Neutrophil (primary cell): ENCODE results near the gene TYSND1.
"Not testable (repeated sequence)": the region's sequence is repeated elsewhere in the genome, so short reads cannot be mapped to it uniquely, and the experiment has no call there.

Experiments
- H3K27ac ChIP-seq: fragments of 200-600 bp; sonication (generic); 2 replicates; pipeline ENCODE4 v1.5.1; 2016; ENCODE audit warnings: mild to moderate bottlenecking, moderate library complexity
- H3K27me3 ChIP-seq: fragments of 200-600 bp; sonication (generic); 2 replicates; pipeline ENCODE4 v1.6.0; 2016; ENCODE audit warnings: mild to moderate bottlenecking
- H3K36me3 ChIP-seq: fragments of 200-600 bp; sonication (generic); 2 replicates; pipeline ENCODE4 v1.5.1; 2017
- H3K4me1 ChIP-seq, 2 experiments: fragments of 200-600 bp in 1 of 2; sonication (generic) in 1 of 2; 1 replicate in 1 of 2; 2 replicates in 1 of 2; pipeline versions ENCODE4 v1.5.1 to v1.6.1; 2013 to 2016; ENCODE audit warnings: low read depth in 1 of 2, low read length in 1 of 2, mild to moderate bottlenecking in 1 of 2, moderate library complexity in 1 of 2; ENCODE audit not compliant: control insufficient read depth in 1 of 2, insufficient read depth in 1 of 2
- H3K4me3 ChIP-seq, 2 experiments: fragments of 200-600 bp in 1 of 2; sonication (generic) in 1 of 2; 1 replicate in 1 of 2; 2 replicates in 1 of 2; pipeline ENCODE4 v1.5.1; 2013 to 2016; ENCODE audit warnings: low read depth in 1 of 2, low read length in 1 of 2, mild to moderate bottlenecking in 1 of 2, moderate library complexity in 1 of 2
- H3K9me3 ChIP-seq: fragments of 200-600 bp; sonication (generic); 2 replicates; pipeline ENCODE4 v1.5.1; 2016
- TF ChIP-seq, protein P1 (sequence below): fragments of 200-600 bp; sonication (generic); IDR thresholded peaks from 2 replicates; pipeline ENCODE4 v1.5.1; 2016; ENCODE audit warnings: antibody characterized with exemption

Gene TYSND1

DNA sequence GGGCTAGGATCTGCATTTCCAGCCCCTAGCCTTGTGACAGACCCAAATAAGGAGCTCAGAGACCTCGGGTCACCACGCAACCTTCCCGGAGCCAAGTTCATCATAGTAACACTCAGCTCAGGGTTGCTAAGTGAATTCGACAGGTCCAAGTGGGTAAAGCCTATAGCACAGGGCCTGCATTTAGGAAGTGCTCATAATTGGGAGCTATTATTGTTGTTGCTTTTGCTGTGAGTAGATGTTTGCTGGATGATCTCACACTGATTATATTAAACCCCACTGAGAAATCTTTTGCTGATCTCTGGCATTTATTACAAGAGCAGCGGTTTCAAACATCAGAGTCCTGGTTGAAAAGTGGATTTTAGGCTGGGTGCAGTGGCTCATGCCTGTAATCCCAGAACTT is 44.1 kb upstream of the TYSND1 start:
- Histone ChIP-seq H3K4me1 (peaks cover 13 to 17% of the 10 kb centered on the region in 2 experiments), H3K27me3 (no peaks in the 10 kb centered on the region), H3K9me3 (no peaks in the 10 kb centered on the region), H3K36me3 (no peaks in the 10 kb centered on the region), H3K27ac (no peak overlapping the region), H3K4me3 (no peak overlapping the region)
- TF ChIP-seq, protein P1, sequence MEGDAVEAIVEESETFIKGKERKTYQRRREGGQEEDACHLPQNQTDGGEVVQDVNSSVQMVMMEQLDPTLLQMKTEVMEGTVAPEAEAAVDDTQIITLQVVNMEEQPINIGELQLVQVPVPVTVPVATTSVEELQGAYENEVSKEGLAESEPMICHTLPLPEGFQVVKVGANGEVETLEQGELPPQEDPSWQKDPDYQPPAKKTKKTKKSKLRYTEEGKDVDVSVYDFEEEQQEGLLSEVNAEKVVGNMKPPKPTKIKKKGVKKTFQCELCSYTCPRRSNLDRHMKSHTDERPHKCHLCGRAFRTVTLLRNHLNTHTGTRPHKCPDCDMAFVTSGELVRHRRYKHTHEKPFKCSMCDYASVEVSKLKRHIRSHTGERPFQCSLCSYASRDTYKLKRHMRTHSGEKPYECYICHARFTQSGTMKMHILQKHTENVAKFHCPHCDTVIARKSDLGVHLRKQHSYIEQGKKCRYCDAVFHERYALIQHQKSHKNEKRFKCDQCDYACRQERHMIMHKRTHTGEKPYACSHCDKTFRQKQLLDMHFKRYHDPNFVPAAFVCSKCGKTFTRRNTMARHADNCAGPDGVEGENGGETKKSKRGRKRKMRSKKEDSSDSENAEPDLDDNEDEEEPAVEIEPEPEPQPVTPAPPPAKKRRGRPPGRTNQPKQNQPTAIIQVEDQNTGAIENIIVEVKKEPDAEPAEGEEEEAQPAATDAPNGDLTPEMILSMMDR: no peak

DNA sequence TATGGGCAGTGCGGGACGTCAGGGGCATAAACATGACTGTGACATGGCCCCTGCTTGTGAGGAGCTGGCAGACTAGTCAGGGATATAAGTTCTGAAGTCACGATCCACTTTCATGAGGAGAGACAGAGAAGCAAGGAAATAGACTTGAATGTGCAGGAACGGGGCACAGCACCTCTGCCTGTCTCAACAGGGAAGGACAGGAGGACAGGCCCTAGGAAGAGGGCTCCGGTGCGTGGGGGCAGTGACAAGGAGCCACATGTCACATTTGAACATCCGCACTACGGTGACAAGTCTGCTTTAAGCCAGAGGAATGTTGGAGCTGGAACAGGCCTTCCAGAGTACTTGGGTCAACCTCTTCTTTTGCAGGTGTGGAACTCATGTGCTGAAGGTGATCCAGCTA is 43.6 kb upstream of the TYSND1 start:
- TF ChIP-seq, protein P1: no peak
- H3K36me3 ChIP-seq: no peaks in the 10 kb centered on the region
- no peak overlapping the region for H3K4me3 ChIP-seq
- H3K4me1 ChIP-seq: peaks cover 13 to 17% of the 10 kb centered on the region in 2 experiments
- H3K9me3 ChIP-seq: no peaks in the 10 kb centered on the region
- H3K27me3 ChIP-seq: peaks cover under 1% of the 10 kb centered on the region
- H3K27ac ChIP-seq: no peak overlapping the region

DNA sequence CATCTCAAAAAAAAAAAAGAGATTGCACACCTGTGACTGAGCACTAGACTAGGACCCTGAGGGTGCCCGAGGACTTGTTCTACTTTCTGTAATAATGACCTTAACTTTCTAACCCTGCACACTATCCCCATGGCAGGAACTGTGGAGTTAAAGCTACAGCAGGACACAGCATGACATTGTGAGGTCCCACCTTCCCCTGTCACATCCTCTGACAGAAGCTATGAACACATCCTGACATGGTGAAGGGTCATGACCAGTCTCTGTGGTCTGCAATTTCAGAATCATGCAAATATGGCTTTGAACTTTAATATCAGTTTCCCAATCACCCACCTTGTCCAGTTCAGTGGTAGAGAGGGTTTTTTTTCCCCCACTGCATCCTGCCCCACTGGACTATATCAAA is 42.3 kb upstream of the TYSND1 start:
- Histone ChIP-seq H3K4me1 (peaks cover 13 to 17% of the 10 kb centered on the region in 2 experiments), H3K27me3 (peaks cover 12% of the 10 kb centered on the region), H3K4me3 (no peak overlapping the region), H3K27ac (no peak overlapping the region), H3K9me3 (no peaks in the 10 kb centered on the region), H3K36me3 (no peaks in the 10 kb centered on the region)
- TF ChIP-seq, protein P1: no peak

DNA sequence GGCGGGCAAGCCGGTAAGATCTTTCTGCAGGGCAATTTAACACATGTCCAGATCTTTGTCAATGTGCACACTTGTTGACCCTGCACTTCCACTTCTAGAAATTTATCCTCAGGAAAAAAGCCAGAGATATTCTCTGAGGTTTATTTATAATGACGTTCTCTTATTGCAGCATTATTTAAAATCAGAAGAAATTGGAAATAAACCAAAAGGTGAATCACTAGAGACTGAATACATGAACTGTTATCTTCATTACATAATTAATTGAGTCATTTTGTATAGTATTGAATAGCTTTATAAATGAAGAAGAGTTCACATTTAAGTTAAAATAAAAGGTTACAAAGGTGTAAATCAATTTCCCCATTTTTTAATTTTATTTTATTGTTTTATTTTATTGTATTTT is 40.1 kb upstream of the TYSND1 start:
- Histone ChIP-seq H3K4me1 (peaks cover 1 to 5% of the 10 kb centered on the region in 2 experiments), H3K36me3 (no peaks in the 10 kb centered on the region), H3K9me3 (no peaks in the 10 kb centered on the region), H3K4me3 (no peak overlapping the region), H3K27ac (no peak overlapping the region), H3K27me3 (peaks cover 25% of the 10 kb centered on the region)
- TF ChIP-seq, protein P1: no peak

DNA sequence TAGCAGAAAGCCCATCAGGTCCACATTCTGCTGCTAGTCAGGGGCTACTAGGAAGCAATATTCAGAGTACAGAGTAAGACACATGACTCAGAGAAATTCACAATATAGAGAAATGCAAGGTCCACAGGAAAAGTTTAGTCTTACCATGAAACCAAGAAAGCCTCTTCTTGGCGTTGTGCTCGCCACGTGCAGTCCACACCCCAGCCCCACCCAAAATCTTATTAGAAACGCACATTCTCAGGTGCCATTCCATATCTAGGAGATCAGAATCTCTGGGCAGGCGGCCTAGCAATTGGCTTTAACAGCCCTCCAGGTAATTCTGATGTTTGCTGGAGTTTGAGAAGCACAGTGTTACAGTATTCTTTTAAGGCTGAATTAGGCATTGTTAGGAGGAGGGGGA is 39.6 kb upstream of the TYSND1 start:
- TF ChIP-seq, protein P1: no peak
- Histone ChIP-seq H3K9me3 (no peaks in the 10 kb centered on the region), H3K36me3 (no peaks in the 10 kb centered on the region), H3K4me3 (no peak overlapping the region), H3K27me3 (peaks cover 26% of the 10 kb centered on the region), H3K4me1 (peaks cover 0 to 5% of the 10 kb centered on the region in 2 experiments), H3K27ac (no peak overlapping the region)

DNA sequence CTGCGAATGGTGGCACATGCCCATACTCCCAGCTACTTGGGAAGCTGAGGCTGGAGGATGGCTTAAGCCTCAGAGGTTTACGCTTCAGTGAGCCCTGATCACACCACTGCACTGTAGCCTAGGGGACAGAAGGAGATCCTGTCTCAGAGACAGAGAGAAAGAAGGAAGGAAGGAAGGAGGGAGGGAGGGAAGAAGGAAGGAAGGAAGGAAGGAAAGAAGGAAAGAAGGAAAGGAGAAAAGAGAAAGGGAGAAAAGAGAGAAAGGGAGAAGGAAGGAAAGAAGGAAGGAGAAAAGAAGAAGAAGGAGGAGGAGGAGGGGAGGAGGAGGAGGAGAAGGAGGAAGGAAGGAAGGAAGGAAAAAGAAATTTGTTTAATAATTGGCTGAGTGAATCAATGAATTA is 36.8 kb upstream of the TYSND1 start:
- H3K9me3 ChIP-seq: no peaks in the 10 kb centered on the region
- H3K27ac ChIP-seq: no peak overlapping the region
- TF ChIP-seq, protein P1: no peak
- H3K4me3 ChIP-seq: no peak overlapping the region
- no peaks in the 10 kb centered on the region for H3K4me1 ChIP-seq
- no peaks in the 10 kb centered on the region for H3K36me3 ChIP-seq
- H3K27me3 ChIP-seq: peaks cover 36% of the 10 kb centered on the region

DNA sequence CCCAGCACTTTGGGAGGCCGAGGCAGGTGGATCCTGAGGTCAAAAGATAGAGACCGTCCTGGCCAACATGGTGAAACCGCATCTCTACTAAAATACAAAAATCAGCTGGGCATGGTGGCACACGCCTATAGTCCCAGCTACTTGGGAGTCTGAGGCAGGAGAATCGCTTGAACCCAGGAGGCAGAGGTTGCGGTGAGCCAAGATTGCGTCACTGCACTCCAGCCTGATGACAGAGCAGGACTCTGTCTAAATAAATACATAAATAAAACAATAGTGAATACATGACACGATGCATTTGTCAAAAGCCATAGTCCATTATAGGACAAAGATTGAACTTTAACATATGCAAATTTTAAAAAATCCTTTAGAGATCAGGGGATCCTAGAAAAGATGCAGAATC is 32.7 kb upstream of the TYSND1 start:
- not testable (repeated sequence) for H3K4me3 ChIP-seq, H3K9me3 ChIP-seq, H3K4me1 ChIP-seq, H3K27ac ChIP-seq, H3K36me3 ChIP-seq
- H3K27me3 ChIP-seq: peaks cover 28% of the 10 kb centered on the region
